GM23338 (cell line): ENCODE data around the gene CHRNA10. TPM values are rescaled to one million over a fixed set of nuclear protein-coding genes. Genes with fewer than 3 reads are reported as not detected.

Experiments
- ATAC-seq: fragments of 200-7000 bp; cut with Tn5 transposase; 3 replicates; pipeline ENCODE4 v1.9.1; 2020
- DNase-seq: peaks from one replicate; pipeline ENCODE4 v3.0.0-alpha.2; 2015; ENCODE audit warnings: low spot score
- H2AFZ ChIP-seq: fragments of 200-600 bp; sonication (generic); 2 replicates; pipeline ENCODE4 v1.8.0; 2016; ENCODE audit warnings: antibody characterized with exemption, mild to moderate bottlenecking, moderate library complexity
- H3F3A ChIP-seq: fragments of 200-600 bp; sonication (generic); replicated peaks from 2 replicates; pipeline ENCODE4 v1.8.0; 2017; ENCODE audit warnings: antibody characterized with exemption, mixed run types, low read depth
- H3K27ac ChIP-seq: fragments of 200-600 bp; sonication (generic); 2 replicates; pipeline ENCODE4 v1.6.1; 2016; ENCODE audit warnings: low read depth
- H3K27me3 ChIP-seq: fragments of 200-600 bp; sonication (generic); 2 replicates; pipeline ENCODE4 v1.8.0; 2016; ENCODE audit warnings: mild to moderate bottlenecking, mixed run types, moderate library complexity; ENCODE audit not compliant: insufficient read depth
- H3K36me3 ChIP-seq: fragments of 200-600 bp; sonication (generic); 2 replicates; pipeline ENCODE4 v1.8.0; 2016; ENCODE audit warnings: mild to moderate bottlenecking; ENCODE audit not compliant: insufficient read depth
- H3K4me1 ChIP-seq: fragments of 200-600 bp; sonication (generic); 2 replicates; pipeline ENCODE4 v1.8.0; 2016; ENCODE audit warnings: mild to moderate bottlenecking, moderate library complexity; ENCODE audit not compliant: insufficient read depth
- H3K4me2 ChIP-seq: fragments of 200-600 bp; sonication (generic); 2 replicates; pipeline ENCODE4 v1.7.1; 2017; ENCODE audit warnings: mixed run types
- H3K4me3 ChIP-seq: fragments of 200-600 bp; sonication (generic); 2 replicates; pipeline ENCODE4 v1.6.1; 2016; ENCODE audit warnings: mixed run types
- H3K79me2 ChIP-seq: fragments of 200-600 bp; sonication (generic); replicated peaks from 2 replicates; pipeline ENCODE4 v1.8.0; 2017; ENCODE audit warnings: mild to moderate bottlenecking; ENCODE audit not compliant: insufficient read depth
- H3K9me2 ChIP-seq: fragments of 200-600 bp; sonication (generic); 2 replicates; pipeline ENCODE4 v1.8.0; 2017; ENCODE audit not compliant: insufficient read depth
- H4K20me1 ChIP-seq: fragments of 200-600 bp; sonication (generic); replicated peaks from 2 replicates; pipeline ENCODE4 v1.8.0; 2017; ENCODE audit warnings: mild to moderate bottlenecking; ENCODE audit not compliant: insufficient read depth
- H3K27ac Mint-ChIP-seq: 2 replicates; pipeline ENCODE4 v1.8.0; 2020; ENCODE audit warnings: inconsistent platforms, mild to moderate bottlenecking, moderate library complexity, mixed read lengths
- H3K27me3 Mint-ChIP-seq: 3 replicates; pipeline ENCODE4 v1.8.0; 2022; ENCODE audit warnings: low read depth, mild to moderate bottlenecking, moderate library complexity, mixed read lengths, inconsistent platforms; ENCODE audit not compliant: insufficient read depth, poor library complexity
- H3K36me3 Mint-ChIP-seq: 3 replicates; pipeline ENCODE4 v1.8.0; 2021; ENCODE audit warnings: low read depth, mild to moderate bottlenecking, inconsistent platforms, moderate library complexity, mixed read lengths
- H3K4me1 Mint-ChIP-seq: 3 replicates; pipeline ENCODE4 v1.8.0; 2020; ENCODE audit warnings: mild to moderate bottlenecking, inconsistent platforms, mixed read lengths
- H3K4me3 Mint-ChIP-seq: 3 replicates; pipeline ENCODE4 v1.8.0; 2021; ENCODE audit warnings: moderate library complexity, mild to moderate bottlenecking, inconsistent platforms, mixed read lengths
- H3K9me3 Mint-ChIP-seq: 3 replicates; pipeline ENCODE4 v1.8.0; 2020; ENCODE audit warnings: moderate library complexity, mild to moderate bottlenecking, inconsistent platforms, mixed read lengths
- EZH2phosphoT487 ChIP-seq: fragments of 200-600 bp; sonication (generic); IDR thresholded peaks from one replicate; pipeline ENCODE4 v1.8.1; 2018; ENCODE audit warnings: antibody characterized with exemption; ENCODE audit not compliant: unreplicated experiment
- JUNB ChIP-seq: IDR thresholded peaks from one replicate; pipeline ENCODE4 v1.6.1; 2016; ENCODE audit warnings: antibody characterized with exemption; ENCODE audit not compliant: unreplicated experiment
- STAT1 ChIP-seq: IDR thresholded peaks from one replicate; pipeline ENCODE4 v1.6.1; 2016; ENCODE audit warnings: antibody characterized with exemption; ENCODE audit not compliant: unreplicated experiment
- ZNF331 ChIP-seq: fragments of 250-450 bp; sonication (Bioruptor Pico); IDR thresholded peaks from 2 replicates; pipeline ENCODE4 v1.5.0; 2020; ENCODE audit warnings: low read depth, mild to moderate bottlenecking, moderate library complexity
- ZNF462 ChIP-seq: fragments of 250-450 bp; sonication (Bioruptor Pico); IDR thresholded peaks from 2 replicates; pipeline ENCODE4 v1.5.0; 2020; ENCODE audit warnings: mild to moderate bottlenecking, moderate library complexity
- polyA plus RNA-seq: library from polyadenylated mRNA; unstranded; fragments of >200 nt; fragmentation: Nextera tagmentation; extraction: Ambion mirVana; gene quantifications from 2 replicates; pipeline ENCODE4 v1.2.1, GENCODE V29; 2016
- total RNA-seq: library from RNA; depleted of rRNA; stranded (reverse); fragments of >200 nt; shearing (Covaris generic); gene quantifications from 2 replicates; pipeline ENCODE4 v1.2.3, GENCODE V29; 2014

CHRNA10 gene
- total and polyA plus RNA-seq, 2 experiments from 2014 or later, result 0.45 to 1.5 TPM

GRCh38 chr11:3662856-3663255 lies 8.3 kb downstream of the CHRNA10 start (continued):
- TF ChIP-seq ZNF462 (no peak), JUNB (no peak)

GRCh38 chr11:3660960-3661359 lies 10.2 kb downstream of the CHRNA10 start:
- DNase-seq, result no peak
- no peak overlapping the region for H2AFZ ChIP-seq
- no peak overlapping the region for H3K4me2 ChIP-seq
- no peaks in the 10 kb centered on the region for H3K4me1 Mint-ChIP-seq
- no peak for ATAC-seq
- no peak overlapping the region for H3K4me3 ChIP-seq
- peaks cover 9% of the 10 kb centered on the region for H3K36me3 Mint-ChIP-seq
- no peaks in the 10 kb centered on the region for H3K4me1 ChIP-seq
- no peak overlapping the region for H3K27ac Mint-ChIP-seq
- H3K27me3 ChIP-seq, result no peaks in the 10 kb centered on the region
- no peaks in the 10 kb centered on the region for H4K20me1 ChIP-seq
- TF ChIP-seq EZH2phosphoT487, result no peak
- no peak for TF ChIP-seq STAT1
- no peak for TF ChIP-seq ZNF331 (CRISPR knock-in tag)
- no peak for TF ChIP-seq ZNF462
- no peak overlapping the region for H3K27ac ChIP-seq
- H3K9me3 Mint-ChIP-seq, result peaks cover 10% of the 10 kb centered on the region; the same call in 2 of the 3 replicates
- H3K79me2 ChIP-seq, result no peaks in the 10 kb centered on the region
- H3K27me3 Mint-ChIP-seq, result peaks cover 11% of the 10 kb centered on the region
- peaks cover 4% of the 10 kb centered on the region; the same call in 1 of the 2 replicates for H3K9me2 ChIP-seq
- H3K36me3 ChIP-seq, result no peaks in the 10 kb centered on the region
- H3K4me3 Mint-ChIP-seq, result no peak overlapping the region
- no peaks in the 10 kb centered on the region for H3F3A ChIP-seq
